Occipital lobe (tissue), 2 donors: ENCODE data around the gene RFTN1. TPM values are rescaled to one million over a fixed set of nuclear protein-coding genes. Genes with fewer than 3 reads are reported as not detected.
"Not testable (repeated sequence)": the region's sequence is repeated elsewhere in the genome, so short reads cannot be mapped to it uniquely, and the experiment has no call there.

Experiments used
- DNase-seq: peaks from one replicate; lab custom pipeline; 2025; lab: John Stamatoyannopoulos, UW
- total RNA-seq: library from RNA; depleted of rRNA; stranded (reverse); fragments of >200 nt; gene quantifications from one replicate; pipeline ENCODE4 v1.2.3, GENCODE V29; 2014

RFTN1 gene
- total RNA-seq, 1 donor from 2014 or later: 6.4 TPM

DNA sequence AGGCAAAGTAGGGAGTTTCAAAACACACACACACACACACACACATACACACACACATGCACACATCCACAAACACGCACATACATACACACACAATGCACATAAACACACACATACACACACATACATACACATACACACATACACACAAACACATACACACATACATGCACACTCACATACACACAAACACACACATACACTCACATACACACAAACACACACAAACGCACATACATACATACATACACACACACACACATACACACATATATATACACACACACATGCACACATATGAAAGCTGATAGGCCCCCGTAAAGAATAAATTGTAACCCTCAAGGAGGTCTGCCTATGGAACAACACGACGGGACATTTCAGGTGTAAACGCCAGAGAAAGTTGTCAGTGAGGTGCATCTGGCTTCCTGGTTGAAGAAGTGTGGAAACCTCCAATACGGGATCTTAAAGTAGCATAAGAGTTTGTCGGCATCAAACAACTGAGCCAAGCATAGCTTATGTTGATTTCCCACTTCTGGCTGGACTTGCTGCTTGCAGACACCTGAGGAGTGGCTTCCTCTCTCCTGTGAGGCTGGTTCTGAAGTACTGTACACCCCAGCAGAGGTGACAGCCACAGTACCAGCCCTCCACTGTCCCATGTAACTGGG, 5.8 kb downstream of the RFTN1 start:
- DNase-seq: no peak

- no peak for DNase-seq
These were observed 6.5 kb downstream of the RFTN1 start for GRCh38 chr3:16506884-16507577.

GRCh38 chr3:16506451-16506850, 7.0 kb downstream of the RFTN1 start:
- no peak for DNase-seq

- DNase-seq: no peak
These were observed 8.8 kb downstream of the RFTN1 start for GRCh38 chr3:16504692-16505091.

DNA sequence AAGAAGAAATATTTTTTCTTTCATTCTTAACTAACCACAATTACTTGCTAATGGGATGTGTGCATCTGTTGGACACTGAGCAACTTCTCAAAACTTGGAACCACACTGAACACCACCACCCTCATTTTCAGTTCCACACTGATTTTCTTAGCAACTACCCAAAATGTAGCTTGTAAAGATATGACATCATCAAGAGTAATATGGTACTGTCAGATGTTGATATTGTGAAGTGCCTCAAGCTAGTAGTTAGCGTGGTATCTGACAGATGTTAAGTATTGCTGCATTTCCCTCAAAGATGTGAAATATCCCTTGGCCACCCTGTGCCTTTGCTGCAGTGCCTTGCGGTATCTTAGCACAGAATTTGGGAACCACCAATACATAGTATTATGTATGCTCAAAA, 9.3 kb downstream of the RFTN1 start:
- no peak for DNase-seq

GRCh38 chr3:16503191-16503776, 10.2 kb downstream of the RFTN1 start:
- no peak for DNase-seq

DNA sequence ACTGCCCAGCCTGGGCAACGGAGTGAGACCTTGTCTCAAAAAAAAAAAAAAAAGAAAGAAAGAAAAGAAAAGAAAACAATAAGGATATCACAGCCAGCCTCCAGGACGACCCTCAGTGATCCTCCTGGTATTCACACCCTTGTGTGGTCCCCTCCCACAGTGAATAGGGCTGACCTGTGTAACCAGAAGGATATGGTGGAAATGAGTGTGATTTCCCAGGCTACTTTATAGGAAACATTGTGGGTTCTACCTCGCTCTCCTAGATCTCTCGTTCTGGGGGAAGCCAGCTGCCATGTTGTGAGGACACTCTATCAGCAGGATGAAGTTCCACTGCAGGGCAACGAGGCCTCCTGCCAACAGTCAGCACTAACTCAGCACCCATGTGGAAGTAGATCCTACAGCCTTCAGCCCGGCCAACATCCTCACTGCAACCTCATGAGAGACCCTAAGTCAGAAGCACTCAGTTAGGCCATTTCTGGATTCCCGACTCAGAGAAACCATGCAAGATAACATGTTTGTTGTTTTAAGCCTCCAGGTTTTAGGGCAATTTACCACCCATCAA, 11.1 kb downstream of the RFTN1 start:
- DNase-seq: no peak

- DNase-seq: no peak
These were observed 12.1 kb downstream of the RFTN1 start for GRCh38 chr3:16501376-16501775.

GRCh38 chr3:16500911-16501310, 12.6 kb downstream of the RFTN1 start:
- no peak for DNase-seq

DNA sequence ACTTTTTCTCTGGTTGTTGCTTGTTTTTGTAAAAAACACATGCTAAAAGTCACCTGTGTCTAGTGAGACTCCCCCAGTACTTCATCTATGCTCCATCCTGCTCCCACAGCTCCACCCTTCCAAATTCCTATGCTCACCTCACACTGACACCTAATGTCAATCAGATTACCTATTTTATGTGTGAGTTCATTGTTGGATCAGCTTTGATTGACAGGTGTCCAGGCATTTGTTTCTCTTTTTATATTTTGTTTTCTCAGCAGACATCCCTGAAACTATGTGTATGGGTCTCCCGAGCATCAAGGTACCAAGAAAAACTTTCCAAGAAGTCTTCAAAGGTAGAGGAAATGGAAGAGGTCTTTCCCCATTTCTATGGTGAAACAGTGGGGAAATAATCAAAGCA, 13.4 kb downstream of the RFTN1 start:
- DNase-seq: no peak

- no peak for DNase-seq
These were observed 14.1 kb downstream of the RFTN1 start for GRCh38 chr3:16499351-16499750.

DNA sequence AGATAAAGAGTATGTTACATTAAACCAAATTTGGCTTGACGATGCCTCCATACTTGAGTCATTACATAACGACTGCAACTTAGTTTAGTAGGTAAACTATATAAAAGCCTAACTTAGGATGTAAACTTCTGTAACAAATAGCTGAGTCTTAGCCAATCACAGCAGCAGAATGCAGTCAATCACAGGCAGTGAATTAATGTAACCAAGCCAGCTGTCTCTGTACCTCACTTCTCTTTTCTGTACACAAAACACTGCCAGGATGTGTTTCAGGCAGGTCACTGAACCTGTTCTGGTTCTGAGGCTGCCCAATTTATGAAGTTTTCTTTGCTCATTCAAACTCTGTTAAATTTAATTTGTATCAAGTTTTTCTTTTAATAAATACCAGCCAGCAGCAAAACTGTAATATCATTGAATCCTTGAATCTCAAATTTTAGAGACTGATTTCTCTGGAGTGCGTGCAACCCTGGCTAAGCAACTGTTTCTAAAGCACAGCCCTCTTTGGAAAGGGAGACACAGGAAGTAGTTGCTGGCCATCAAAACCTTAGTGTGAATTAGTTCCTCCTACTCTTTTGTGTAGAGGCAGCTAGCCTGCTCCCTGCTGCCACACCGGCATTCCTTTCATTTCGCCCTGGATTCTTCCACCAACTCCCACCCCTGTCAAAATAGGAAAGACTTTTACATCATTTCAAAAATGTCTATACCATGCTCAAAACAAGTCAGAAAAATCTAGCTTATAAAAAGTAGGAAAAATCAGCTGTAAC, 15.2 kb downstream of the RFTN1 start:
- DNase-seq: no peak

- no peak for DNase-seq
These were observed 16.9 kb downstream of the RFTN1 start for GRCh38 chr3:16496408-16497222.

DNA sequence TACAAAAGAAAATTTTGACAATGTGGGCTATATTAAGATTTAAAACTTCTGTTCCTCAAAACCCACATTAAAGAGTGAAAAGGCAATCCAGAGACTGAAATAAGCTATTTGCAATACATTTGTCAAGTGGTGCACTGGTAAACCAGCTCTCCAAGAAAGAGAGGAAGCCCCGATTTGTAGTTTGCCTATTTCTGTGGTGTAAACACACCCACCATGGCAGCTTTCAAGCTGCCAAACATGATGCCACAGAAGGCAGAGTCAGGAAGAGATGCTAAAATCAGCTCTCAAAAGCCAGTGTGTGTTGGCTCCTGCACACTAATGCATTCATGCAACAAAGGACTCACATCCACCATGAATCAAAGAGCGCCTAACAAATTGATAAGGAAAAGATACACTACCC, 17.5 kb downstream of the RFTN1 start:
- DNase-seq: no peak

DNA sequence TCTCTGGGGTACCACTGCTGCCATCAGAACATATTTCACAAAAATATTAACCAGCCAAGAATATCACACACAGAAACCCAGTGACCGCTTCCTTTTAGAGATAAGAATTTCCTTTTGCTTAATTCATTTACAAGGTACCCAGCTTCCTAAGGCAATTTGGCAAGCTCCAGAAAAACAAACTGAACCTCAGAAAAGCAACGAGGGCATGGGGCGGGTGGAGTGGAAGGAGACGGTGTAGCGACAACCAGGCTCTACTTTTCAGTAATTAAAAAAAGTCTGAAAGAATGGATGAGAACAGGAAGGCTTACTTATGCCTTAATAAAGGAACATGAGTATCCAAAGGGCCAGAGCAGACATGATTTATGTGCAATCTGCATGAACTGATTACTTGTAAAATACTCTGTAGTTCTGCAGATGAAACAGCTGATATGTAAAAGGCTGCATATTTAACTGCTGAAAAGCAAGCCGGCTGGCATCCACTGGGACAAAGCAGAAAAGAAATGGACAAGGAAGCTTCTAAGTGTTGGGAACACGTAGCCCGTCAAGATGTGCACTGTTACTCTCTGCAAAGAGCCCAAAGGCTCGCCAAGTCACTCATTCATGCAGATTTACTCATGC, 18.6 kb downstream of the RFTN1 start:
- no peak for DNase-seq

DNA sequence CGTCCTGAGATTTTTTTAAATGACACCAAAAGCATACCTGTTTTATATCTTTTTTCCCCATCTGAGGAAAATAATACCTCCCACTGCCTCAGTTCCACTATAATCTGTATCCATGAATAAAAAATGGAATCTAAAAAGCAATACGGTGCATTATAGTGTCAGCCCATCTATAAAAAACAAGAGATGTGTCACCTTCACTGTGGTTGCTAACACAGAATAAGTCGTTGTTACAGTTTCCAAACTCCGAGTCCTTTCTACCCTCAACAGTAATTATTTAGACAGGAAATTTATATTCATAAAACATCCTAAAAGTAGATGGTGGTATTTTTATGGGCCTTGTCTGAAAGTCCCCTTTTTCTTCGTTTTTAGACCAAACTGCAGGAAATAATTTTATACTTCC, 19.4 kb downstream of the RFTN1 start:
- DNase-seq: no peak

GRCh38 chr3:16490062-16490619, 23.4 kb downstream of the RFTN1 start:
- DNase-seq: no peak

DNA sequence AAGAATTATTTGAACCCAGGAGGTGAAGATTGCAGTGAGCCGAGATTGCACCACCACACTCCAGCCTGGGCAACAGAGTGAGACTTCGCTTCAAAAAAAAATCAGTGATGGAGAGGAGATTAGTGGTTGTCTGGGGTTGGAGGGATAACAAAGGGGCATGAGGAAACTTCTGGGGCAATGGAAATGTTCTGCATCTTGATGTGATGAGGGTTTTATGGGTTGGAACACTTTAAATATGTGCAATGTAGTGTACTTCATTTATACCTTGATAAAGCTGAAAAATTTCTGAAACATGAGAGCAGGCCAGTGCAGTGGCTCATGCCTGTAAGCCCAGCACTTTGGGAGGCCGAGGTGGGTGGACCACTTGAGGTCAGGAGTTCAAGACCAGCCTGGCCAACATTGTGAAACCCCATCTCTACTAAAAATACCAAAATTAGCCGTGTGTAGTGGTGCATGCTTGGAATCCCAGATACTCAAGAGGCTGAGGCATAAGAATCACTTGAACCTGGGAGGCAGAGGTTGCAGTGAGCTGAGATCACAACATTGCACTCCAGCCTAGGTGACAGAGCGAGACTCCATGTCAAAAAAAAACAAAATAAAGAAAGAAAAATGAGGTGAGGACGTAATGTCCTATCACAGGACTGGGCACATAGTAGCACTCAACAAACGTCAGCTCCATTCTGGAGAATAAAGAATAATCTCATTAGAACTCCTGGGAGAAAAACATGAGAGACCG, 24.0 kb downstream of the RFTN1 start:
- DNase-seq: not testable (repeated sequence)

- DNase-seq: no peak
These were observed 24.9 kb downstream of the RFTN1 start for GRCh38 chr3:16488637-16489036.
